Right hindlimb (tissue), 1 donor: Measurements from ENCODE around the gene POTED.
"Not testable (repeated sequence)": the region's sequence is repeated elsewhere in the genome, so short reads cannot be mapped to it uniquely, and the experiment has no call there.

Experiments used
- DNase-seq: peaks from one replicate; pipeline ENCODE4 v3.0.0-alpha.2; 2018

Gene POTED

DNA sequence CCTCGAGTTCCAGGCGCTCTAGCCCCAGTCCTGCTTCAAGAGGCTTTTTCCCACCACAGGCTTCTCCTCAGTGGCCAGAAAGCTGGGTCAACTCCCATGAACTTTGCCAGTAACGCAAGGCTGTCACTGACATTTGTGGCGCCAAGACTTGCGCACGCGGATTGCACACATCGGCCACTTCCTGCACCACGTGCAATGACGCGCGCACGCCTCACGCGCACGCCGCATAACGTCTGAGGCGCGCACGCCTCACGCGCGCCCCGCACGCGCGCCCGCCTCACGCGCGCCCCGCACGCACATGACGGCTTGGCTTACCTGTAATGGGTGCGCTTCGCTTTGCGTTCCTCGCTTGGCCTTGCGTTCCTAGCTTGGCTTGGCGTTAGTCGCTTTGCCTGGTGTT is at the start of gene POTED:
Gene POTED, plus strand, starts transcription at position 301 of the 400 bp plus-strand sequence. CDS start 452 bp downstream, outside the sequence.
- DNase-seq: not testable (repeated sequence)

DNA sequence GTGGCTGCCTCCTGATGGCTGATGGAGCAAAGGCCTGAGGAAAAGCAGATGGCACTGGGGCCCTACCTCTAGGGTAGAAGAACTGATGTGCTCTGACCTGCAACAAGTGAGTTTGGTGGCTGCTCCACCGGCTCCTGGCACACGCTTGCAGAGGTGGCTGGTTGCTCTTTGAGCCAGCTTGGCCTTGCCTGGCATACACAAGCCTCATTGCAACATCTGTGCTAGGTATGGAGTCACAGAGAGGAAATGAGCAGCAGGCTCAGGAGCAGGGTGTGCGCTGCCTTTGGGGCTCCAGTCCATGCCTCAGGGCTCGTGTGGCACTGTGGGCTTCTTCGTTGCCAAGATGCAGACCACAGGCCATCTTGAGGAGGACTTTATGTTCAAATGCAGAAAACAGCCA is 40.5 kb downstream of the POTED start:
- not testable (repeated sequence) for DNase-seq

DNA sequence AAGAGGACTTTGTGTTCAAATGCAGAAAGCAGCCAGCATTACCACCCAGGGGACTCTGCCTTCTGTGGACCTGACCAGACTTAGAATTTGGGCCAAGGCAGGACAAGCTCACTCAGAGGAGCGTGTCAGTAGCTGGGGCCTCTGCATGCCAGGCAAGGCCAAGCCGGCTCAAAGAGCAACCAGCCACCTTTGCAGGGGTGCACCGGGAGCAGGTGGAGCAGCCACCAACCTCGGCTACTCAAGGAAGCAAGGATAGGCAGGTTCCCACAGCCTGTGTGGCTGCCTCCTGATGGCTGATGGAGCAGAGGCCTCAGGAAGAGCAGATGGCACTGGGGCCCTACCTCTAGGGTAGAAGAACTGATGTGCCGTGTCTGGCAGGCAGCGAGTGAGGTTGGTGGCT is 42.2 kb downstream of the POTED start:
- not testable (repeated sequence) for DNase-seq
